Lower leg skin (tissue), 4 donors: ENCODE data around the gene BID. TPM values are rescaled to one million over a fixed set of nuclear protein-coding genes. Genes with fewer than 3 reads are reported as not detected.
"Not testable (repeated sequence)": the region's sequence is repeated elsewhere in the genome, so short reads cannot be mapped to it uniquely, and the experiment has no call there.

Experiments
- DNase-seq, 2 donors: peaks; one replicate each; pipeline ENCODE4 v3.0.0-alpha.2; 2019; ENCODE audit warnings: low spot score in 2 of 2
- H3K4me3 ChIP-seq: fragments of 200-600 bp; sonication (generic); 2 replicates; pipeline ENCODE4 v1.5.1; 2017; ENCODE audit warnings: mild to moderate bottlenecking, low read depth; ENCODE audit not compliant: poor library complexity, severe bottlenecking
- CTCF ChIP-seq, 3 donors: fragments of 450-650 bp; IDR thresholded peaks; one replicate each; pipeline ENCODE4 v1.5.1; 2016; ENCODE audit warnings: antibody characterized with exemption in 3 of 3, mild to moderate bottlenecking in 3 of 3, moderate library complexity in 2 of 3
- POLR2A ChIP-seq, 2 donors: fragments of 450-650 bp; IDR thresholded peaks; one replicate each; pipeline ENCODE4 v1.6.1; 2016 to 2017; ENCODE audit warnings: antibody characterized with exemption in 2 of 2, mild to moderate bottlenecking in 1 of 2, moderate library complexity in 1 of 2
- WGBS, 2 donors: methylation state at CpG; one replicate each; pipeline ENCODE4 v1.1.5; 2018; 5-methylcytosine and 5-hydroxymethylcytosine counted together
- intact Hi-C: fragments of 100-400 bp; cut with DNase I; formaldehyde crosslinking; loops from one replicate; pipeline ENCODE4 v1.15.0; 2023; ENCODE audit warnings: low total_unique reads
- total RNA-seq, 4 donors: library from RNA; depleted of rRNA; stranded (reverse); fragments of >200 nt; gene quantifications; one replicate each; pipeline ENCODE4 v1.1.0, GENCODE V29; 2016

Gene BID
- total RNA-seq, 4 donors from 2014 or later, result 5.4 to 22.6 (median 15.2) TPM

GRCh38 chr22:17705546-17705945, 68.7 kb downstream of the BID start:
- intact Hi-C loops, result no loop called here
- DNase-seq, result no peak
- WGBS, 2 donors, result 91 to 92% methylated on average over 7 of the region's 7 CpGs
- no peak overlapping the region for H3K4me3 ChIP-seq
- TF ChIP-seq POLR2A (IDR thresholded peaks at IDR 0.05), result no peak
- TF ChIP-seq CTCF (IDR thresholded peaks at IDR 0.05), result no peak

GRCh38 chr22:17703811-17704210, 70.5 kb downstream of the BID start:
- WGBS, 2 donors, result 92 to 93% methylated on average over 2 of the region's 2 CpGs
- intact Hi-C loops, result no loop called here
- no peak for DNase-seq
- H3K4me3 ChIP-seq, result no peak overlapping the region
- TF ChIP-seq CTCF (IDR thresholded peaks at IDR 0.05) (no peak), POLR2A (IDR thresholded peaks at IDR 0.05) (no peak)

- TF ChIP-seq POLR2A (IDR thresholded peaks at IDR 0.05) (no peak), CTCF (IDR thresholded peaks at IDR 0.05) (no peak)
- no peak overlapping the region for H3K4me3 ChIP-seq
- no peak for DNase-seq
- WGBS, 2 donors, result 21 to 26% methylated on average over 3 of the region's 3 CpGs
- intact Hi-C loops, result no loop called here
Observed at GRCh38 chr22:17700778-17701177, 73.5 kb downstream of the BID start.

- WGBS, 2 donors, result 86% methylated on average over 7 of the region's 7 CpGs
- intact Hi-C loops, result no loop called here
- H3K4me3 ChIP-seq, result no peak overlapping the region
- DNase-seq, result no peak
- TF ChIP-seq POLR2A (IDR thresholded peaks at IDR 0.05) (no peak), CTCF (IDR thresholded peaks at IDR 0.05) (no peak)
Observed at GRCh38 chr22:17699696-17700340, 74.5 kb downstream of the BID start.

- TF ChIP-seq POLR2A (IDR thresholded peaks at IDR 0.05) (no peak), CTCF (IDR thresholded peaks at IDR 0.05) (no peak)
- intact Hi-C loops, result no loop called here
- no peak overlapping the region for H3K4me3 ChIP-seq
- no peak for DNase-seq
Observed at GRCh38 chr22:17698948-17699347, 75.3 kb downstream of the BID start.

- DNase-seq, intact Hi-C loops, H3K4me3 ChIP-seq: not testable (repeated sequence)
- WGBS, 2 donors, result 95 to 100% methylated on average over 3 of the region's 3 CpGs
Observed at GRCh38 chr22:17698276-17698675, 76.0 kb downstream of the BID start.

- intact Hi-C loops, DNase-seq, H3K4me3 ChIP-seq: not testable (repeated sequence)
- 91 to 92% methylated on average over 10 of the region's 10 CpGs for WGBS, 2 donors
Observed at GRCh38 chr22:17697196-17697595, 77.1 kb downstream of the BID start.
